ENCODE data around the gene MYRFL.

Gene MYRFL

DNA sequence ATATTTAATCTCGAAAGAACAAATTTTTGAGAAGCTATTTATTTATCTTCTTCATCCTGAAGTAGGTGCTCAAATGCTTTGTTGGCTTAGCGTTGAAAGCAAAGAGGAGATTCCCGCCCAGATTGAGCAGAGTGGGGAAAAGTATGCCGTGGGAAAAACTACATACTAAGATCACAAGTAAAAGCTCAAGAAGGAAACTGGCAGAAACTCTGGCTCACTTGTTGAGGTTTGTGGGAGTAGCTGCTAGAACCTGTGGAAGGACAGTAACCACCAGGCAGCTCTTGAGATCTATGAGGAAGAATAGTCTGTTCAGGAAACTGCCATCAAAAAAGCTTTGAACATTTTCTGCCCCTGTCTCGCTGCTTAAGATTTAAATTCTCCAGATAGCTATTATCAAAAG, 3.9 kb downstream of the MYRFL start:
- Histone ChIP-seq H3K36me3 (replicated peaks; ENCODE audit: low read depth, low read length) (no peaks in the 10 kb centered on the region), H3K79me2 (ENCODE audit: low read length) (no peaks in the 10 kb centered on the region), H4K20me1 (ENCODE audit: insufficient read depth, low read length) (no peaks in the 10 kb centered on the region), H2AFZ (ENCODE audit: low read depth, low read length) (no peak overlapping the region), H3K9ac (ENCODE audit: low read length) (no peak overlapping the region), H3K4me2 (ENCODE audit: low read length) (no peak overlapping the region), H3K27me3 (ENCODE audit: low read depth, low read length) (no peaks in the 10 kb centered on the region), H3K4me1 (ENCODE audit: low read length) (no peaks in the 10 kb centered on the region), H3K9me3 (ENCODE audit: insufficient read depth, low read length) (no peaks in the 10 kb centered on the region), H3K4me3 (ENCODE audit: low read length) (no peak overlapping the region), H3K27ac (ENCODE audit: low read length) (no peak overlapping the region)
- TF ChIP-seq EZH2phosphoT487 (IDR thresholded peaks at IDR 0.05; ENCODE audit: low read depth) = no peak
- TF ChIP-seq, protein P1, sequence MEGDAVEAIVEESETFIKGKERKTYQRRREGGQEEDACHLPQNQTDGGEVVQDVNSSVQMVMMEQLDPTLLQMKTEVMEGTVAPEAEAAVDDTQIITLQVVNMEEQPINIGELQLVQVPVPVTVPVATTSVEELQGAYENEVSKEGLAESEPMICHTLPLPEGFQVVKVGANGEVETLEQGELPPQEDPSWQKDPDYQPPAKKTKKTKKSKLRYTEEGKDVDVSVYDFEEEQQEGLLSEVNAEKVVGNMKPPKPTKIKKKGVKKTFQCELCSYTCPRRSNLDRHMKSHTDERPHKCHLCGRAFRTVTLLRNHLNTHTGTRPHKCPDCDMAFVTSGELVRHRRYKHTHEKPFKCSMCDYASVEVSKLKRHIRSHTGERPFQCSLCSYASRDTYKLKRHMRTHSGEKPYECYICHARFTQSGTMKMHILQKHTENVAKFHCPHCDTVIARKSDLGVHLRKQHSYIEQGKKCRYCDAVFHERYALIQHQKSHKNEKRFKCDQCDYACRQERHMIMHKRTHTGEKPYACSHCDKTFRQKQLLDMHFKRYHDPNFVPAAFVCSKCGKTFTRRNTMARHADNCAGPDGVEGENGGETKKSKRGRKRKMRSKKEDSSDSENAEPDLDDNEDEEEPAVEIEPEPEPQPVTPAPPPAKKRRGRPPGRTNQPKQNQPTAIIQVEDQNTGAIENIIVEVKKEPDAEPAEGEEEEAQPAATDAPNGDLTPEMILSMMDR (IDR thresholded peaks at IDR 0.05; ENCODE audit: low read depth, low read length) = no peak

DNA sequence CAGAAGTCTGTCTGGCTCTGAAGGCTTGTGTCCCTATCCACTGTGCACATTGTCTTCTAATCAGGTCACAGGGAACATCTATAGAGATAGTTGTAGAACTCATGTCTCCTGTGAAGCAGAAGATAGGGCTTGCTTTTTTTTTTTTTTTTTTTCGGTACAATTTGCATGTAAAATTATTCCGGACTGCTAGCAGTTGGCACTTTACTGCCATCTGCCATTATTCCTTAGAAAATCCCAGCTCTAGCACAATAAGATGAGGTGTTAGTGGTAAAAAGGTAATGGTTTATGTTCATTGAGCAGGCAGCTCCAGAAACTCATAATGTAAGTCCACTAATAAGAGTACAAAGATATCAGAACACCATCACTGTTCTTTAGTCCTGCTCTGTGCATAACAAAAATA, 8.7 kb downstream of the MYRFL start:
- Histone ChIP-seq H3K4me2 (ENCODE audit: low read length) (no peak overlapping the region), H3K4me3 (ENCODE audit: low read length) (no peak overlapping the region), H3K27me3 (ENCODE audit: low read depth, low read length) (no peaks in the 10 kb centered on the region), H2AFZ (ENCODE audit: low read depth, low read length) (no peak overlapping the region), H3K27ac (ENCODE audit: low read length) (no peak overlapping the region), H3K9me3 (ENCODE audit: insufficient read depth, low read length) (no peaks in the 10 kb centered on the region), H3K4me1 (ENCODE audit: low read length) (peaks cover 10% of the 10 kb centered on the region), H4K20me1 (ENCODE audit: insufficient read depth, low read length) (no peaks in the 10 kb centered on the region), H3K79me2 (ENCODE audit: low read length) (no peaks in the 10 kb centered on the region), H3K9ac (ENCODE audit: low read length) (no peak overlapping the region), H3K36me3 (replicated peaks; ENCODE audit: low read depth, low read length) (no peaks in the 10 kb centered on the region)
- TF ChIP-seq, protein P1 (IDR thresholded peaks at IDR 0.05; ENCODE audit: low read depth, low read length) = no peak
- no peak for TF ChIP-seq EZH2phosphoT487 (IDR thresholded peaks at IDR 0.05; ENCODE audit: low read depth)

- Histone ChIP-seq H3K27ac (ENCODE audit: low read length) (no peak overlapping the region), H3K4me1 (ENCODE audit: low read length) (peaks cover 10% of the 10 kb centered on the region), H3K27me3 (ENCODE audit: low read depth, low read length) (no peaks in the 10 kb centered on the region), H3K4me2 (ENCODE audit: low read length) (no peak overlapping the region), H3K79me2 (ENCODE audit: low read length) (no peaks in the 10 kb centered on the region), H4K20me1 (ENCODE audit: insufficient read depth, low read length) (no peaks in the 10 kb centered on the region), H3K9ac (ENCODE audit: low read length) (no peak overlapping the region), H3K4me3 (ENCODE audit: low read length) (no peak overlapping the region), H3K9me3 (ENCODE audit: insufficient read depth, low read length) (no peaks in the 10 kb centered on the region), H3K36me3 (replicated peaks; ENCODE audit: low read depth, low read length) (no peaks in the 10 kb centered on the region), H2AFZ (ENCODE audit: low read depth, low read length) (no peak overlapping the region)
- TF ChIP-seq, protein P1 (IDR thresholded peaks at IDR 0.05; ENCODE audit: low read depth, low read length) = no peak
- no peak for TF ChIP-seq EZH2phosphoT487 (IDR thresholded peaks at IDR 0.05; ENCODE audit: low read depth)
Observed at GRCh38 chr12:69834147-69834546, 9.1 kb downstream of the MYRFL start.

- no peak overlapping the region for H3K4me2 ChIP-seq (ENCODE audit: low read length)
- H3K9me3 ChIP-seq (ENCODE audit: insufficient read depth, low read length) = no peaks in the 10 kb centered on the region
- peaks cover 10% of the 10 kb centered on the region for H3K4me1 ChIP-seq (ENCODE audit: low read length)
- H3K79me2 ChIP-seq (ENCODE audit: low read length) = no peaks in the 10 kb centered on the region
- H2AFZ ChIP-seq (ENCODE audit: low read depth, low read length) = no peak overlapping the region
- no peak for TF ChIP-seq EZH2phosphoT487 (IDR thresholded peaks at IDR 0.05; ENCODE audit: low read depth)
- TF ChIP-seq, protein P1 (IDR thresholded peaks at IDR 0.05; ENCODE audit: low read depth, low read length) = no peak
- H3K27ac ChIP-seq (ENCODE audit: low read length) = no peak overlapping the region
- H3K4me3 ChIP-seq (ENCODE audit: low read length) = no peak overlapping the region
- no peaks in the 10 kb centered on the region for H3K27me3 ChIP-seq (ENCODE audit: low read depth, low read length)
- H3K9ac ChIP-seq (ENCODE audit: low read length) = no peak overlapping the region
- no peaks in the 10 kb centered on the region for H4K20me1 ChIP-seq (ENCODE audit: insufficient read depth, low read length)
- no peaks in the 10 kb centered on the region for H3K36me3 ChIP-seq (replicated peaks; ENCODE audit: low read depth, low read length)
Observed at GRCh38 chr12:69834576-69834975, 9.5 kb downstream of the MYRFL start.

Data from OCI-LY3 (cell line).